HS-5 (cell line): ENCODE measurements around the gene RAB11FIP4.

Experiments
- DNase-seq: peaks from one replicate; pipeline ENCODE4 v3.0.0-alpha.2; 2012; ENCODE audit warnings: low read depth

Gene RAB11FIP4

GRCh38 chr17:31566992-31567373 lies 175.5 kb downstream of the RAB11FIP4 start:
- DNase-seq, result no peak

- DNase-seq, result no peak
Observed at GRCh38 chr17:31568121-31568520, 176.6 kb downstream of the RAB11FIP4 start.

GRCh38 chr17:31568539-31568938 lies 177.1 kb downstream of the RAB11FIP4 start:
- no peak for DNase-seq

GRCh38 chr17:31570231-31570630 lies 178.8 kb downstream of the RAB11FIP4 start:
- no peak for DNase-seq

- peak; percentile 77 for DNase-seq
Observed at GRCh38 chr17:31570951-31571892, 179.7 kb downstream of the RAB11FIP4 start.

- DNase-seq, result no peak
Observed at GRCh38 chr17:31572341-31572740, 180.9 kb downstream of the RAB11FIP4 start.

- DNase-seq, result no peak
Observed at GRCh38 chr17:31573047-31573446, 181.6 kb downstream of the RAB11FIP4 start.

- no peak for DNase-seq
Observed at GRCh38 chr17:31573861-31574260, 182.4 kb downstream of the RAB11FIP4 start.

- DNase-seq, result no peak
Observed at GRCh38 chr17:31574458-31574857, 183.0 kb downstream of the RAB11FIP4 start.

GRCh38 chr17:31575043-31575442 lies 183.6 kb downstream of the RAB11FIP4 start:
- DNase-seq, result no peak

GRCh38 chr17:31579265-31579664 lies 187.8 kb downstream of the RAB11FIP4 start:
- DNase-seq, result no peak

GRCh38 chr17:31580316-31580705 lies 188.8 kb downstream of the RAB11FIP4 start:
- no peak for DNase-seq

- DNase-seq, result no peak
Observed at GRCh38 chr17:31580706-31581490, 189.4 kb downstream of the RAB11FIP4 start.

- no peak for DNase-seq
Observed at GRCh38 chr17:31581491-31581890, 190.0 kb downstream of the RAB11FIP4 start.

- DNase-seq, result no peak
Observed at GRCh38 chr17:31582151-31582907, 190.9 kb downstream of the RAB11FIP4 start.

- no peak for DNase-seq
Observed at GRCh38 chr17:31583772-31584356, 192.4 kb downstream of the RAB11FIP4 start.

- no peak for DNase-seq
Observed at GRCh38 chr17:31584438-31585279, 193.2 kb downstream of the RAB11FIP4 start.

GRCh38 chr17:31585280-31585630 lies 193.8 kb downstream of the RAB11FIP4 start:
- DNase-seq, result no peak

- no peak for DNase-seq
Observed at GRCh38 chr17:31586946-31587345, 195.5 kb downstream of the RAB11FIP4 start.

GRCh38 chr17:31587462-31587861 lies 196.0 kb downstream of the RAB11FIP4 start:
- DNase-seq, result no peak
